OCI-LY1 (cell line): Measurements from ENCODE around the gene TMEM256.

Source experiments
- H2AFZ ChIP-seq: fragments of 200-600 bp; sonication (generic), shearing (Covaris generic); 2 replicates; pipeline ENCODE4 v1.6.0; 2014; ENCODE audit warnings: antibody characterized with exemption, mild to moderate bottlenecking, low read length
- H3F3A ChIP-seq: fragments of 200-600 bp; sonication (generic), shearing (Covaris generic); 2 replicates; pipeline ENCODE4 v1.6.0; 2014; ENCODE audit warnings: mild to moderate bottlenecking, antibody characterized with exemption, low read length, moderate library complexity; ENCODE audit not compliant: insufficient read depth
- H3K27ac ChIP-seq: fragments of 200-600 bp; sonication (generic); 2 replicates; pipeline ENCODE4 v1.5.1; 2014; ENCODE audit warnings: low read length, mixed run types, mild to moderate bottlenecking, low read depth; ENCODE audit not compliant: poor library complexity, severe bottlenecking
- H3K27me3 ChIP-seq: fragments of 200-600 bp; sonication (generic); 2 replicates; pipeline ENCODE4 v1.6.0; 2014; ENCODE audit warnings: antibody characterized with exemption, mild to moderate bottlenecking, low read length, moderate library complexity; ENCODE audit not compliant: insufficient read depth
- H3K36me3 ChIP-seq: fragments of 200-600 bp; sonication (generic); 2 replicates; pipeline ENCODE4 v1.6.1; 2014; ENCODE audit warnings: mild to moderate bottlenecking, antibody characterized with exemption, low read length, moderate library complexity, mixed read lengths; ENCODE audit not compliant: insufficient read depth
- H3K4me1 ChIP-seq: fragments of 200-600 bp; sonication (generic); 2 replicates; pipeline ENCODE4 v1.5.1; 2014; ENCODE audit warnings: mild to moderate bottlenecking, low read length, moderate library complexity; ENCODE audit not compliant: insufficient read depth, severe bottlenecking
- H3K4me2 ChIP-seq: fragments of 200-600 bp; sonication (generic), shearing (Covaris generic); 2 replicates; pipeline ENCODE4 v1.6.1; 2014; ENCODE audit warnings: low read length
- H3K4me3 ChIP-seq: fragments of 200-600 bp; sonication (generic); 2 replicates; pipeline ENCODE4 v1.5.1; 2014; ENCODE audit warnings: low read length, low read depth, mild to moderate bottlenecking, mixed read lengths; ENCODE audit not compliant: poor library complexity, severe bottlenecking
- H3K79me2 ChIP-seq: fragments of 200-600 bp; shearing (Covaris generic); 2 replicates; pipeline ENCODE4 v1.6.1; 2016; ENCODE audit warnings: mixed run types, low read length, mixed read lengths; ENCODE audit not compliant: insufficient read depth
- H3K9ac ChIP-seq: fragments of 200-600 bp; sonication (generic), shearing (Covaris generic); 2 replicates; pipeline ENCODE4 v1.6.1; 2014; ENCODE audit warnings: mild to moderate bottlenecking, low read length, mixed read lengths
- H3K9me2 ChIP-seq: fragments of 200-600 bp; sonication (generic), shearing (Covaris generic); 2 replicates; pipeline ENCODE4 v1.6.1; 2014; ENCODE audit warnings: low read depth, mild to moderate bottlenecking, low read length, mixed read lengths
- H3K9me3 ChIP-seq: fragments of 200-600 bp; shearing (Covaris generic); 2 replicates; pipeline ENCODE4 v1.6.1; 2014; ENCODE audit warnings: low read length, mixed read lengths
- H4K20me1 ChIP-seq: fragments of 200-600 bp; sonication (generic), shearing (Covaris generic); 2 replicates; pipeline ENCODE4 v1.6.0; 2016; ENCODE audit warnings: mild to moderate bottlenecking, low read length; ENCODE audit not compliant: insufficient read depth
- CTCF ChIP-seq: fragments of 200-600 bp; sonication (generic), shearing (Covaris generic); IDR thresholded peaks from 2 replicates; pipeline ENCODE4 v1.5.1; 2017; ENCODE audit warnings: mild to moderate bottlenecking, antibody characterized with exemption, low read length, moderate library complexity, mixed read lengths
- EZH2 ChIP-seq: fragments of 200-600 bp; sonication (generic), shearing (Covaris generic); IDR thresholded peaks from 2 replicates; pipeline ENCODE4 v1.8.0; 2017; ENCODE audit warnings: borderline replicate concordance, mixed run types, mild to moderate bottlenecking, antibody characterized with exemption, low read length, moderate library complexity, mixed read lengths

Gene TMEM256

GRCh38 chr17:7428557-7428956 is 24.7 kb upstream of the TMEM256 start, which contains the start of gene SPEM3:
Gene SPEM3 (plus strand): TSS chr17:7428857. CDS start chr17:7428903, 46 bp downstream.
- H2AFZ ChIP-seq: no peak within 1 kb of the TSS
- H3F3A ChIP-seq: no peaks in the 10 kb centered on the region
- no peaks in the 10 kb centered on the region for H3K79me2 ChIP-seq
- no peak within 1 kb of the TSS for H3K4me2 ChIP-seq
- no peaks in the 10 kb centered on the region for H3K4me1 ChIP-seq
- H3K27me3 ChIP-seq: no peaks in the 10 kb centered on the region
- TF ChIP-seq CTCF: no peak
- TF ChIP-seq EZH2: no peak
- no peaks in the 10 kb centered on the region for H3K36me3 ChIP-seq
- no peaks in the 10 kb centered on the region for H3K9me3 ChIP-seq
- no peaks in the 10 kb centered on the region for H3K9me2 ChIP-seq
- no peaks in the 10 kb centered on the region for H4K20me1 ChIP-seq
- H3K4me3 ChIP-seq: no peak within 1 kb of the TSS
- H3K9ac ChIP-seq: no peak within 1 kb of the TSS
- H3K27ac ChIP-seq: no peak within 1 kb of the TSS

GRCh38 chr17:7427549-7427948 is 23.7 kb upstream of the TMEM256 start:
- no peaks in the 10 kb centered on the region for H3K9me3 ChIP-seq
- H3K79me2 ChIP-seq: no peaks in the 10 kb centered on the region
- no peaks in the 10 kb centered on the region for H3F3A ChIP-seq
- H3K4me1 ChIP-seq: no peaks in the 10 kb centered on the region
- H3K27ac ChIP-seq: no peak overlapping the region
- H3K36me3 ChIP-seq: no peaks in the 10 kb centered on the region
- H4K20me1 ChIP-seq: no peaks in the 10 kb centered on the region
- H3K4me2 ChIP-seq: no peak overlapping the region
- no peak overlapping the region for H3K9ac ChIP-seq
- no peak overlapping the region for H3K4me3 ChIP-seq
- H3K27me3 ChIP-seq: no peaks in the 10 kb centered on the region
- no peaks in the 10 kb centered on the region for H3K9me2 ChIP-seq
- no peak overlapping the region for H2AFZ ChIP-seq
- no peak for TF ChIP-seq CTCF

GRCh38 chr17:7426896-7427489 is 23.1 kb upstream of the TMEM256 start:
- H3K9me3 ChIP-seq: no peaks in the 10 kb centered on the region
- no peaks in the 10 kb centered on the region for H3K79me2 ChIP-seq
- no peak overlapping the region for H3K9ac ChIP-seq
- no peaks in the 10 kb centered on the region for H3K27me3 ChIP-seq
- no peaks in the 10 kb centered on the region for H3K36me3 ChIP-seq
- H3K4me3 ChIP-seq: no peak overlapping the region
- H3F3A ChIP-seq: no peaks in the 10 kb centered on the region
- H2AFZ ChIP-seq: no peak overlapping the region
- H3K4me1 ChIP-seq: no peaks in the 10 kb centered on the region
- no peaks in the 10 kb centered on the region for H3K9me2 ChIP-seq
- TF ChIP-seq CTCF (no peak), EZH2 (no peak)
- no peak overlapping the region for H3K27ac ChIP-seq
- H4K20me1 ChIP-seq: no peaks in the 10 kb centered on the region
- H3K4me2 ChIP-seq: no peak overlapping the region
